ENCODE measurements around the gene IGFL1.
A peak's percentile ranks its signal among the peaks of the same experiment; 100 is the strongest.
"Not testable (repeated sequence)": the region's sequence is repeated elsewhere in the genome, so short reads cannot be mapped to it uniquely, and the experiment has no call there.

IGFL1 gene

DNA sequence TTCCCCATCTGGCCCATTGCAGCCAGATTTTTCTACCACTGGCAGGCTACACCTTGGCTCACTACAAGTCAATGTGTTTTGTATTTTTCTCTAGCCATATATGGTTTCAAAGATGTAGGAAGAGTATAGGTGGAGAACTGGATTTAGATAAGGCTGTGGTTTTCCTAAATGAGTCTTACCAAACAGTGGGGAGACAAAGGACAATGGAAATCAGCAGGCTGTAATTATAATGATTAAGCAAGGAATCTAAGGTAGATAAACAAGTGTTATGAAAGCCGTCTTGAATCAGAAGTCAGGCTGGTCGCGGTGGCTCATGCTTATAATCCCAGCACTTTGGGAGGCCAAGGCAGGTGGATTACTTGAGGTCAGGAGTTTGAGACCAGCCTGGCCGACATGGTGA, 11.2 kb downstream of the IGFL1 start:
- DNase-seq (ENCODE audit: low read depth): no peak
- H3K4me3 ChIP-seq (replicated peaks; ENCODE audit: low read depth, low read length): no peak overlapping the region
- TF ChIP-seq, protein P1, sequence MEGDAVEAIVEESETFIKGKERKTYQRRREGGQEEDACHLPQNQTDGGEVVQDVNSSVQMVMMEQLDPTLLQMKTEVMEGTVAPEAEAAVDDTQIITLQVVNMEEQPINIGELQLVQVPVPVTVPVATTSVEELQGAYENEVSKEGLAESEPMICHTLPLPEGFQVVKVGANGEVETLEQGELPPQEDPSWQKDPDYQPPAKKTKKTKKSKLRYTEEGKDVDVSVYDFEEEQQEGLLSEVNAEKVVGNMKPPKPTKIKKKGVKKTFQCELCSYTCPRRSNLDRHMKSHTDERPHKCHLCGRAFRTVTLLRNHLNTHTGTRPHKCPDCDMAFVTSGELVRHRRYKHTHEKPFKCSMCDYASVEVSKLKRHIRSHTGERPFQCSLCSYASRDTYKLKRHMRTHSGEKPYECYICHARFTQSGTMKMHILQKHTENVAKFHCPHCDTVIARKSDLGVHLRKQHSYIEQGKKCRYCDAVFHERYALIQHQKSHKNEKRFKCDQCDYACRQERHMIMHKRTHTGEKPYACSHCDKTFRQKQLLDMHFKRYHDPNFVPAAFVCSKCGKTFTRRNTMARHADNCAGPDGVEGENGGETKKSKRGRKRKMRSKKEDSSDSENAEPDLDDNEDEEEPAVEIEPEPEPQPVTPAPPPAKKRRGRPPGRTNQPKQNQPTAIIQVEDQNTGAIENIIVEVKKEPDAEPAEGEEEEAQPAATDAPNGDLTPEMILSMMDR (IDR thresholded peaks at IDR 0.05; ENCODE audit: low read length, missing control alignments): no peak

DNA sequence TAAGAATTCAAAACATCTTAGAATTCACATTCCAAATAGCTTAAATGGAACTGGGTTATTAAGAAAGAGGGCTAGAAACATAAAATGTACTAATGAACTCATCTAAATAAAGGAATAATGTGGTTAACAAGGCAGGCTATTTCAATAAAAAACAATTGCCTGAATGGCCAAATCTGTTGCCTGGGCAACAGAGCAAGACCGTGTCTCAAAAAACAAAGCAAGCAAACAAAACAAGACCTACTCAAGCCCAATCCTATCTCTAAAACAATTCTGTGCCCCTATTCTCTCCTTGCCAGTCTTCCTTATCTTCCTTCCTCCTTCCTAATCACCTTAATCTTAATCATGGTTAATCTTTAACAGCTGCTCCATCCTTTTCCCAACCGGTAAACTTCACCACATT, 12.1 kb downstream of the IGFL1 start:
- DNase-seq (ENCODE audit: low read depth): no peak
- TF ChIP-seq, protein P1 (IDR thresholded peaks at IDR 0.05; ENCODE audit: low read length, missing control alignments): no peak
- H3K4me3 ChIP-seq (replicated peaks; ENCODE audit: low read depth, low read length): no peak overlapping the region

GRCh38 chr19:46243081-46243654, 13.6 kb downstream of the IGFL1 start:
- not testable (repeated sequence) for H3K4me3 ChIP-seq (replicated peaks; ENCODE audit: low read depth, low read length); DNase-seq (ENCODE audit: low read depth)

DNA sequence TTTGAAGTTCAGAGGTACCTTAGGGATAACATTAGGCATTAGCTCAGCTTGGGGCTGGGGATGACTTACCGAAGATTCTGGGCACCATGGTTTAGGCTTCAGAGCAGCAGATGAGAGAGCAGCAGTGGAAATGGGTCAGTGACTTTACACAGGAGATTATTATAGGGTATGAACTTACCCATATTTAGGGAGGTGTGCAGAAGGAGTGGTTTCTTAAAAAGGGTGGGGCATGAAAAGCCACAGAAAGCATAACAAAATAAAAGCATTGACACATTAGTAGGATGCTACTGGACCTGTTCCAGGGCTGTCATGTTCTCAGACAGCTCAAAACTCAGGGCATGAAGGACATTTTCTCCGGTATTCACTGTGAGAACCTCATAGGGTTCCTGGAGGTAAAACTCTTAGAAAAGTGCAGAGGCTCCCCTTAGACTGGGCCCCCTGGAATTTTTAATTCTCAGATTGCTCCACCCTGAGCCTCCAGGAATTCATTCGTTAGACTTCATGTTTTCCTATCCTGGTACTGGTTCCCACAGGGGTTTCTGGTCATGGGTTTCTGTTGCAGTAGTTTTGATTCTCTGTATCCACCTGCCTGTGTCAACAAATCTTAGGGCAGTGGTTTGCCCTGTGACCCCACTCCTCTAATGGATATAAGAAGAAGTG, 20.7 kb downstream of the IGFL1 start:
- TF ChIP-seq, protein P1 (IDR thresholded peaks at IDR 0.05; ENCODE audit: low read length, missing control alignments): no peak
- no peak for DNase-seq (ENCODE audit: low read depth)

GRCh38 chr19:46251416-46251815, 21.9 kb downstream of the IGFL1 start:
- DNase-seq (ENCODE audit: low read depth): no peak
- TF ChIP-seq, protein P1 (IDR thresholded peaks at IDR 0.05; ENCODE audit: low read length, missing control alignments): no peak
- H3K4me3 ChIP-seq (replicated peaks; ENCODE audit: low read depth, low read length): no peak overlapping the region

More for the DNA sequence above, 20.7 kb downstream of the IGFL1 start:
- no peak overlapping the region for H3K4me3 ChIP-seq (replicated peaks; ENCODE audit: low read depth, low read length)

- no peak for DNase-seq (ENCODE audit: low read depth)
These were observed 25.2 kb downstream of the IGFL1 start for GRCh38 chr19:46254776-46255175.

DNA sequence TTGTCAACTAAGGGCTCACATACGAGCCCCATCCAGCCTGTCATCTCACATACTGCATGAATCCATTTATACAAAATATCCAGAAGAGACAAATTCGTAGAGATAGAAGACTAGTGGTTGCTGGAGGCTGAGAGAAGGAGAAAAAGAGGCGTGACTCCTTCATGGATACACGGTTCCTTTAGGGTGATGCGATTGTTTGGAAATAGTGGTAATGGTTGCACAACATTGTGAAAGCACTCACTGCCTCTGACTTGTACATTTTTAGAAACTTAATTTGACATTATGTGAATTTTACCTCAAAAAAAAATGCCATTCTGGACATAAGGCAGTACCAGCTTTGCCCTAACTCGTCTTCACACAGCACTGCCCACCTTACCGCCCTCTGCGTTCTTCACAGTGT, 27.3 kb downstream of the IGFL1 start:
- peak; percentile 32 for DNase-seq (ENCODE audit: low read depth)
- H3K4me3 ChIP-seq (replicated peaks; ENCODE audit: low read depth, low read length): no peak overlapping the region
- TF ChIP-seq, protein P1 (IDR thresholded peaks at IDR 0.05; ENCODE audit: low read length, missing control alignments): no peak

More at GRCh38 chr19:46254776-46255175, 25.2 kb downstream of the IGFL1 start:
- TF ChIP-seq, protein P1 (IDR thresholded peaks at IDR 0.05; ENCODE audit: low read length, missing control alignments): no peak
- H3K4me3 ChIP-seq (replicated peaks; ENCODE audit: low read depth, low read length): no peak overlapping the region

DNA sequence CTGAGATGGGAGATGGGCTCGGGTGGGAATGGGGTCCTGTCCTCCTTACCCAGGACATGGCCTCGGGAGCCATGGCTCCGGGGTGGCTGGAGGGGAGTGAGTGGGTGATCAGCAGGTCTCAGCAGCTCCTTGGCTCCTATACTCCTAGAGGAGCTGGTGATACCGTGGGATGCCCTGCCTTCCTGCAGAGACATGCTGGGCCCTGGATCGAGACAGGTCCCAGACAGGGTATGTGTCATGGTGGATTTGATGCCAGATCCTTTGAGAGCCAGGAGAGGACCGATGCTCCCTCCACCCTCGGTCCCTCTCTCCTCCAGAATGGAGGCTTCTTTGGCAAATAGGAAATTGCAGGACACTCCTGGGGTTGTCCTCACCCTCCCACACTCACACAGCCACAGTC, 32.0 kb downstream of the IGFL1 start:
- not testable (repeated sequence) for H3K4me3 ChIP-seq (replicated peaks; ENCODE audit: low read depth, low read length); DNase-seq (ENCODE audit: low read depth)

DNA sequence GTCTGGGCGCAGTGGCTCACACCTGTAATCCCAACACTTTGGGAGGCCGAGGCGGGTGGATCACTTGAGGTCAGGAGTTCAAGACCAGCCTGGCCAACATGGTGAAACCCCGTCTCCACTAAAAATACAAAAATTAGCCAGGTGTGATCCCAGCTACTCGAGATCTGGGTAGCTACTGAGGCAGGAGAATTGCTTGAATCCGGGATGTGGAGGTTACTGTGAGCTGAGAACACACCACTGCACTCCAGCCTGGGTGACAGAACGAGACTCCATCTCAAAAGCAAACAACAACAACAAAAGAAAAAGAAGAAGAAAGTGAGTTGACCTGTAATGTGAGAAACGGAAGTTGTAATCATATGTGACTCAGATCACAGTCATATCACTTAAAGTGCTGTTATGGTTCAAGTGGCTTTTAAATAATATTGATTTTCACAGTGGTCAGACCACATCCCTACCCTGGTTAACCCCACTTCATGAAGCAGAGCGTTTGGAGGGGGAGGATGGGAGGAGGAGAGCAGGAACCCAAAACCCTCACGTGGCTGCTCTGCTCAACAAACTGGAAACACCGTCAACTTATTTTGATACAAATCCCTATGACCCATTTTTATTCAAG, 33.2 kb downstream of the IGFL1 start:
- H3K4me3 ChIP-seq (replicated peaks; ENCODE audit: low read depth, low read length): not testable (repeated sequence)
- DNase-seq (ENCODE audit: low read depth): peak; percentile 22

- DNase-seq (ENCODE audit: low read depth); H3K4me3 ChIP-seq (replicated peaks; ENCODE audit: low read depth, low read length): not testable (repeated sequence)
These were observed 35.3 kb downstream of the IGFL1 start for GRCh38 chr19:46264801-46265200.
